Measurements from ENCODE around the gene CCPG1.
"Not testable (repeated sequence)": the region's sequence is repeated elsewhere in the genome, so short reads cannot be mapped to it uniquely, and the experiment has no call there.

The CCPG1 gene, protein sequence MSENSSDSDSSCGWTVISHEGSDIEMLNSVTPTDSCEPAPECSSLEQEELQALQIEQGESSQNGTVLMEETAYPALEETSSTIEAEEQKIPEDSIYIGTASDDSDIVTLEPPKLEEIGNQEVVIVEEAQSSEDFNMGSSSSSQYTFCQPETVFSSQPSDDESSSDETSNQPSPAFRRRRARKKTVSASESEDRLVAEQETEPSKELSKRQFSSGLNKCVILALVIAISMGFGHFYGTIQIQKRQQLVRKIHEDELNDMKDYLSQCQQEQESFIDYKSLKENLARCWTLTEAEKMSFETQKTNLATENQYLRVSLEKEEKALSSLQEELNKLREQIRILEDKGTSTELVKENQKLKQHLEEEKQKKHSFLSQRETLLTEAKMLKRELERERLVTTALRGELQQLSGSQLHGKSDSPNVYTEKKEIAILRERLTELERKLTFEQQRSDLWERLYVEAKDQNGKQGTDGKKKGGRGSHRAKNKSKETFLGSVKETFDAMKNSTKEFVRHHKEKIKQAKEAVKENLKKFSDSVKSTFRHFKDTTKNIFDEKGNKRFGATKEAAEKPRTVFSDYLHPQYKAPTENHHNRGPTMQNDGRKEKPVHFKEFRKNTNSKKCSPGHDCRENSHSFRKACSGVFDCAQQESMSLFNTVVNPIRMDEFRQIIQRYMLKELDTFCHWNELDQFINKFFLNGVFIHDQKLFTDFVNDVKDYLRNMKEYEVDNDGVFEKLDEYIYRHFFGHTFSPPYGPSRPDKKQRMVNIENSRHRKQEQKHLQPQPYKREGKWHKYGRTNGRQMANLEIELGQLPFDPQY

GRCh38 chr15:55408012-55408928, at the start of gene CCPG1, which contains the start of gene PIERCE2:
Gene CCPG1 (minus strand): TSS chr15:55408359. CDS start chr15:55389424, 18,935 bp downstream.
Gene PIERCE2 (plus strand): TSS chr15:55408495. CDS start chr15:55408769, 274 bp downstream.
- FAIRE-seq: no peak
- DNase-seq (ENCODE audit: low spot score): peak; percentile 94

DNA sequence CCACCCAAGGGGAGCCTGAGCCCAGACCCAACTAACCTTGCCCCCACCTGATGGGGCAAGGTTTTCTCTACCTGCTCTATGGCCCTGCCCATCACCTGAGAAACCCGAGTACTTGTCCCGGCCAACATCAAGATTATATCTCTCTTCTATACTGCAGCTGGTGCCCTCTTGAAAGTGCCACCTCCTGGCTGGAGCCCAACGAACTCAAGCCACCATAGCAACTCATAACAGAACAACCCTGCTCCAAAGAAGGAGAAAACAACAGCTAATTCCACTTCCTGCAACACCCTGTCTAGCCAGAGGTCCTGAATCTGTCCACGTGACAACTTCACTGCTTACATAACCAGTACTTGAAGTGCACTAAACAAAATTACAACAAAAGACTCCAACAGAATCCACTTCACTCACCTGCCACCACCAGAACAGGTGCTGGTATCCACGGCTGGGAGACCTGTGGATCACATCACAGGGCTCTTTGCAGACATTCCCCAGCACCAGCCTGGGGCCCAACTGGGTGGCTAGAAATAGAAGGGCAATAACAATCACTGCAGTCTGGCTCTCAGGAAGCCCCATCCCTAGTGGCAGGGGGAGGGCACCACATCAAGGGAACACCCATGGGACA, 49.4 kb upstream of the CCPG1 start:
- DNase-seq (ENCODE audit: low spot score): no peak
- FAIRE-seq: no peak

GRCh38 chr15:55447030-55447394, 38.9 kb upstream of the CCPG1 start:
- DNase-seq (ENCODE audit: low spot score); FAIRE-seq: not testable (repeated sequence)

DNA sequence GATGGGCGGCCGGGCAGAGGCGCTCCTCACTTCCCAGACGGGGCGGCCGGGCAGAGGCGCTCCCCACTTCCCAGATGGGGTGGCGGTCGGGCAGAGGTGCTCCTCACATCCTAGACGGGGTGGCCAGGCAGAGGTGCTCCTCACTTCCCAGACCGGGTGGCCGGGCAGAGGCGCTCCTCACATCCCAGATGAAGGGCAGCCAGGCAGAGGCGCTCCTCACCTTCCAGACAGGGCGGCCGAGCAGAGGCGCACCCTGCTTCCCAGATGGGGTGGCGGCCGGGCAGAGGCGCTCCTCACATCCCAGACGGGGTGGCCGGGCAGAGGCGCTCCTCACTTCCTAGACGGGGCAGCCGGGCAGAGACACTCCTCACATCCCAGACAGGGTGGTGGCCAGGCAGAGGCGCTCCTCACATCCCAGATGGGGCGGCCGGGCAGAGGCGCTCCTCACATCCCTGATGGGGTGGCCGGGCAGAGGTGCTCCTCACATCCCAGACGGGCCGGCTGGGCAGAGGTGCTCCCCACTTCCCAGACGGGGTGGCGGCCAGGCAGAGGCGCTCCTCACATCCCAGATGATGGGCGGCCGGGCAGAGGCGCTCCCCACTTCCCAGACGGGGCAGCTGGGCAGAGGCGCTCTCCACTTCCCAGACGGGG, 38.3 kb upstream of the CCPG1 start:
- FAIRE-seq; DNase-seq (ENCODE audit: low spot score): not testable (repeated sequence)

DNA sequence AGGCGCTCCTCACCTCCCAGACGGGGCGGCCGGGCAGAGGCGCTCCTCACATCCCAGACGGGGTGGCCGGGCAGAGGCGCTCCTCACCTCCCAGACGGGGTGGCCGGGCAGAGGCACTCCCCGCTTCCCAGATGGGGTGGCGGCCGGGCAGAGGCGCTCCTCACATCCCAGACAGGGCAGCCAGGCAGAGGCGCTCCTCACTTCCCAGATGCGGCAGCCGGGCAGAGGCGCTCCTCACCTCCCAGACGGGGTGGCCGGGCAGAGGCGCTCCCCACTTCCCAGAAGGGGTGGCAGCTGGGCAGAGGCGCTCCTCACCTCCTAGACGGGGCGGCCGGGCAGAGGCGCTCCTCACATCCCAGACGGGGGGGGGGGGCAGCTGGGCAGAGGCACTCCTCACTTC, 37.8 kb upstream of the CCPG1 start:
- FAIRE-seq; DNase-seq (ENCODE audit: low spot score): not testable (repeated sequence)

GRCh38 chr15:55443141-55443540, 35.0 kb upstream of the CCPG1 start:
- DNase-seq (ENCODE audit: low spot score); FAIRE-seq: not testable (repeated sequence)

DNA sequence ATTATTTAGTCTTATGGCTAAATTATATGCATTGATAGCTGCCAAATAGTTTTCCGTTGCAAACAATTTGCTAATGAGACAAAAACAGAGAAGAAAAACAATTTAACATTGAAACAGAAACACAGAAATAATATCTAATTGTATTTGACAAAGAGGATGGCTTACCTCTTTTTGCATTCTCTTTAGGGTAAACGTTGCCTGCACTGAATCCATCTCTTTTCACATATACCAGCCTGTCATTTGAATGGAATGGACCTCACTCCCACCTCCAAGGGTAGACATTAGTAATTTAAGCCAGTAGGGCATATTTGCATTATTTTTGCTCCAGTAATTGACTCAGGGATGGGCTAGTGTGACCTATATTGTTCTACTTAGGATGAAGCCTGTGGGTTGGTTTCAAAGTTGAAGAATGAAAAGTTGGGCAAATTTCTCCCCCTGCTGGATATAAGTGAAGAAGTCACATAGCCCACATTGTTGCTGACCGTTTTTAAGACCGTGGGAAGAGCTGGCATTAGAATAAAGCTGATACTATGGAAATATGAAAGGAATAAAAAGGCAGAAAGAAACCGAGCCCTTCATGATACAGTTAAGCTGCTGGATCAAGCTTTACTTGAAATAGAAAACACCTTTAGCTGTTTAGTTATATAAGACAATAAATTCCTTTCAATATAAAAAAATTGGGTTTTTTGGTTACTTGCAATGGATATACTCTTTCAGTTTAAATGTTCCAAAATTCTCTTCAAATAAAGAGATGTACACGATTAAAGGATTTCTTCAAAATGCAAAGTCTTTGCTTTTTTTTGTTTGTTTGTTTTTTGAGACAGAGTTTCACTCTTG, 27.0 kb upstream of the CCPG1 start:
- FAIRE-seq (peak; percentile 71), DNase-seq (ENCODE audit: low spot score) (peak; percentile 17)

- FAIRE-seq (no peak), DNase-seq (ENCODE audit: low spot score) (no peak)
These were observed 13.9 kb upstream of the CCPG1 start for GRCh38 chr15:55422089-55422488.

DNA sequence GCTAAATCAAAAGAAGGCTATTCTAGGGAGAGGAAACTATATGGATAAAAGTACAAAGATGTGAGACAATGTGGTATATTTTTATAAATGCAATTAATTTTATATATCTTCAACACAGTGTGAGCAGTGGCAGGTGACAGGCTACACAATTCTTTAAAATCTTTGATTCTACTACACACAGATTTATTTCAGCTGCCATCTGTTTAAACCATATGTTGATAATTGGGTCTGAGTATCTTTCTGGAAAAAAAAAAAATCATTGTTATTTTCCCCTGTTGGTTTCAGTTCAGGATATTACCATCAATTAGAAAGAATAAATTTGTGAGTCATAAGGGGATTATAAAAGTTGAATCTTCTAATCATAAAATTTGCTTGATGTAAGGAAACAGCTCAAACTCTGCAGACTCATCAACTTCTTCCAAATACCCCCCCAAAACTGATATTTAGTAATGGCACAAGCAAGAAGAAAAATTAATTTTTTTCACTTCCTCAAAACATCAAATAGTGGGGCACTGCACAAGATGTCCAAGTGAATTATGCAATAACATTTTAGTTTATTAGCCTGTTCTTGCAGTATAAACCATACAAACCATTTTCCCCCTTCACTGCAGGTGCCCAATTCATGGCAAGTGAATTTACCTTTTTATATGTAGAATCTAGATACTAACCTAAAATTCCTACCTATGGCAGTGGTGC, 12.2 kb upstream of the CCPG1 start:
- no peak for FAIRE-seq
- no peak for DNase-seq (ENCODE audit: low spot score)

DNA sequence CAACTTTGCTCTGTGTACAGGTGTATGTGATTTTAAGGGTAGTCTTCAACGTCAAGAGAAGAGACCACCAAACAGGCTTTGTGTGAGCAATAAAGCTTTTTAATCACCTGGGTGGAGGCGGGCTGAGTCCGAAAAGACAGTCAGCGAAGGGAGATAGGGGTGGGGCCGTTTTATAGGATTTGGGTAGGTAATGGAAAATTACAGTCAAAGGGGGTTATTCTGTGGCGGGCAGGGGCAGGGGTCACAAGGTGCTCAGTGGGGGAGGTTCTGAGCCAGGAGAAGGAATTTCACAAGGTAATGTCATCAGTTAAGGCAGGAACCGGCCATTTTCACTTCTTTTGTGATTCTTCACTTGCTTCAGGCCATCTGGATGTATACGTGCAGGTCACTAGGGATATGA, 9.5 kb upstream of the CCPG1 start:
- FAIRE-seq: not testable (repeated sequence)

GRCh38 chr15:55408976-55409375, 817 bp upstream of the CCPG1 start:
- not testable (repeated sequence) for FAIRE-seq; DNase-seq (ENCODE audit: low spot score)

More for the DNA sequence above, 9.5 kb upstream of the CCPG1 start:
- DNase-seq (ENCODE audit: low spot score): not testable (repeated sequence)

GRCh38 chr15:55407498-55408011, 604 bp downstream of the CCPG1 start:
- no peak for FAIRE-seq

DNA sequence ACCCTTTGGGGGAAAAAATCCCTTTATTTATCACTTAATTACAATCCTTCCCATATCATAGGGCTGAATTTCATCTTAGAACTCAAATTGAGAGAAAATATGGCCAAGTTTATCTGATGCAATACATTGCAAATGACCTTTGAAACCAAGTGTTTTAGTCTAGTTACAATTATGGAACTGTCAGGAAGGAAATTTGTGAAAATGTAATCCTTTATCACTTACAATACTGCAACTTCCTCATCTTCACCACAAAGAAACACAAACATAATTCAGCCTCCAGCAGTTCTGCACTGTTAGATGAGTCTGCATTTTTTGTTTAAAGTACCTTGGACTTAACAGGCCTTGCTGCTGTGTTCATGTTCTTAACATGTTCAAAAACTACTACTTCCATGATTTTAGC, 4.6 kb downstream of the CCPG1 start:
- FAIRE-seq: no peak
- no peak for DNase-seq (ENCODE audit: low spot score)

More at GRCh38 chr15:55407498-55408011, 604 bp downstream of the CCPG1 start:
- DNase-seq (ENCODE audit: low spot score): peak; percentile 24

DNA sequence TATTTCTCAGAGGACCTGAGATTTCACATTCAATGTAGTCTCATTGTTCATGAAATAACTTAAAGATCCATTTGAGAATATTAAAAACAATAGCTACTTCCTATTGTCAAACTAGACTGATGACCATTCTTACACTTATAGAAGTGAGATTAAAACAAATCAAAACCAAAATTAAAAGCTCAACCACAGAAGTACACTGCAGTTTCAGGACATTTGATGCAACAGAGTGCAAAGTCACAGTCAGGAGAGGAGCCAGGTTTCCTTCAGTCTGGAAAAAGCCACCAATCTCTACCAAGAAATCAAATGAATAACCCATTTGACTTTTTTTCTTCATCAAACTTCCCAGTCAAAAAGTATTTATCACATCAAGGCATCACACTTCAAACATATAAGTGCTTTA, 5.5 kb downstream of the CCPG1 start:
- no peak for FAIRE-seq

GRCh38 chr15:55401786-55402246, 6.3 kb downstream of the CCPG1 start:
- DNase-seq (ENCODE audit: low spot score) (no peak), FAIRE-seq (no peak)

More for the DNA sequence above, 5.5 kb downstream of the CCPG1 start:
- no peak for DNase-seq (ENCODE audit: low spot score)

- not testable (repeated sequence) for DNase-seq (ENCODE audit: low spot score); FAIRE-seq
These were observed 8.1 kb downstream of the CCPG1 start for GRCh38 chr15:55400050-55400449.

- DNase-seq (ENCODE audit: low spot score): no peak
- FAIRE-seq: no peak
These were observed 9.9 kb downstream of the CCPG1 start for GRCh38 chr15:55398243-55398642.

GRCh38 chr15:55394694-55395093, 13.5 kb downstream of the CCPG1 start:
- FAIRE-seq (no peak), DNase-seq (ENCODE audit: low spot score) (no peak)
